Loucy (cell line): ENCODE results near the gene PDE4A.

Experiments used
- EZH2phosphoT487 ChIP-seq: fragments of 200-600 bp; IDR thresholded peaks from 2 replicates; pipeline ENCODE4 v1.6.1; 2018; ENCODE audit warnings: antibody characterized with exemption, mild to moderate bottlenecking, moderate library complexity, borderline replicate concordance
- TF ChIP-seq, protein P1 (sequence below): fragments of 200-600 bp; sonication (generic); conservative IDR thresholded peaks from 2 replicates; pipeline ENCODE4 v1.5.1; 2014; ENCODE audit warnings: mild to moderate bottlenecking, antibody characterized with exemption, low read length

DNA sequence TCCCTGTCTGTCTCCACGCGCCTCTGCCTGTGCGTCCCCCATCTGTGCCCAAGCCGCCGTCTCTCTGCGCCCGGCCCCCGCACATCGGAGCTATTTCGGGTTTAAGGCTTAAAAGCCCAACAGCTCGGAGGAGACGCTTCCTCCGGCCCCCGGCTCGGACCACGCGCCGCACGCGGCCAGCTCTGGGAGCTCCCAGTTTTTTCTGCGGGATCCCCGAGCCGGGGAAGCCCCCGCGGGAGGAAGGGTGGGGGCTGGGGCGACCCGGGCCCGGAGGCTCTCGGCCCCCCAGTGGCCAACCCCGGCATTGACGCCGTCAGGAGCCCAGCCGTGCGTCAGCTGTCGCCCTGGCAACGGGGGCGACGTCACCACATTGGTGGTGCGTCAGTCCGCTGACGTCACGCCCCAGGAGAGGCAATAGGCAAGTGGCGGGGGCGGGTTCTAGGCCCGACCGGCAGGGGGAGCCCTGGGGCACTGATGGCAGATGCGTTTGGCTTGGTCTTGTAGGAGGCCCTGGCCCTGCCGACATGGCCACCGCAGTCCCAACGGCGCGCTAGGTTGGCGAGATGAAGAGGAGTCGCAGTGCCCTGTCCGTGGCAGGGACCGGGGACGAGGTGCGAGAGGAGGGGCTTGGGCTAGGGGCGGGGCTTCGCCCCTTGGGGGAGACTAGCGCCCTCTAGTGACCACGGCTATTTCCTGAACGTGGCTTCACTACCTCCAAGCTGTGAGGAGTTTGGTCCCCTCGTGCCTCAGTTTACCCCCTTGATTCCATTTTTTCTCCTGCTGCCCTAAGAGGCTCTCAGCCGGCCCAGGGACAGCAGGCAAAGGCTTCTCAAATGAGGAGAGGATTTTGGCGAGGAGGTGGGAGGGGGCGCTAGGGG is 3.7 kb upstream of the PDE4A start:
- TF ChIP-seq, protein P1, sequence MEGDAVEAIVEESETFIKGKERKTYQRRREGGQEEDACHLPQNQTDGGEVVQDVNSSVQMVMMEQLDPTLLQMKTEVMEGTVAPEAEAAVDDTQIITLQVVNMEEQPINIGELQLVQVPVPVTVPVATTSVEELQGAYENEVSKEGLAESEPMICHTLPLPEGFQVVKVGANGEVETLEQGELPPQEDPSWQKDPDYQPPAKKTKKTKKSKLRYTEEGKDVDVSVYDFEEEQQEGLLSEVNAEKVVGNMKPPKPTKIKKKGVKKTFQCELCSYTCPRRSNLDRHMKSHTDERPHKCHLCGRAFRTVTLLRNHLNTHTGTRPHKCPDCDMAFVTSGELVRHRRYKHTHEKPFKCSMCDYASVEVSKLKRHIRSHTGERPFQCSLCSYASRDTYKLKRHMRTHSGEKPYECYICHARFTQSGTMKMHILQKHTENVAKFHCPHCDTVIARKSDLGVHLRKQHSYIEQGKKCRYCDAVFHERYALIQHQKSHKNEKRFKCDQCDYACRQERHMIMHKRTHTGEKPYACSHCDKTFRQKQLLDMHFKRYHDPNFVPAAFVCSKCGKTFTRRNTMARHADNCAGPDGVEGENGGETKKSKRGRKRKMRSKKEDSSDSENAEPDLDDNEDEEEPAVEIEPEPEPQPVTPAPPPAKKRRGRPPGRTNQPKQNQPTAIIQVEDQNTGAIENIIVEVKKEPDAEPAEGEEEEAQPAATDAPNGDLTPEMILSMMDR, result peak; percentile 60
- TF ChIP-seq EZH2phosphoT487, result no peak
